Measurements from ENCODE around the gene ADD3. TPM values are rescaled to one million over a fixed set of nuclear protein-coding genes. Genes with fewer than 3 reads are reported as not detected.
"Not testable (repeated sequence)": the region's sequence is repeated elsewhere in the genome, so short reads cannot be mapped to it uniquely, and the experiment has no call there.

ADD3 gene
- total RNA-seq, 1 experiment from 2014 or later = 152 TPM

- DNase-seq (ENCODE audit: low read depth) = no peak
These were observed 98.1 kb downstream of the ADD3 start for GRCh38 chr10:110105873-110106272.

- DNase-seq (ENCODE audit: low read depth) = no peak
These were observed 99.6 kb downstream of the ADD3 start for GRCh38 chr10:110107430-110107829.

- DNase-seq (ENCODE audit: low read depth) = no peak
These were observed 100.1 kb downstream of the ADD3 start for GRCh38 chr10:110107887-110108286.

- DNase-seq (ENCODE audit: low read depth) = no peak
These were observed 101.7 kb downstream of the ADD3 start for GRCh38 chr10:110109511-110109910.

- no peak for DNase-seq (ENCODE audit: low read depth)
These were observed 102.6 kb downstream of the ADD3 start for GRCh38 chr10:110110338-110110737.

- no peak for DNase-seq (ENCODE audit: low read depth)
These were observed 106.0 kb downstream of the ADD3 start for GRCh38 chr10:110113670-110114337.

- not testable (repeated sequence) for DNase-seq (ENCODE audit: low read depth)
These were observed 106.9 kb downstream of the ADD3 start for GRCh38 chr10:110114668-110115067.

- no peak for DNase-seq (ENCODE audit: low read depth)
These were observed 108.2 kb downstream of the ADD3 start for GRCh38 chr10:110115784-110116520.

- DNase-seq (ENCODE audit: low read depth) = no peak
These were observed 111.3 kb downstream of the ADD3 start for GRCh38 chr10:110118891-110119621.

GRCh38 chr10:110123594-110123993 is 115.8 kb downstream of the ADD3 start:
- DNase-seq (ENCODE audit: low read depth) = no peak

GRCh38 chr10:110129490-110129889 is 121.7 kb downstream of the ADD3 start:
- DNase-seq (ENCODE audit: low read depth) = no peak

GRCh38 chr10:110134917-110135316 is 127.1 kb downstream of the ADD3 start:
- no peak for DNase-seq (ENCODE audit: low read depth)

GRCh38 chr10:110135836-110136235 is 128.1 kb downstream of the ADD3 start:
- not testable (repeated sequence) for DNase-seq (ENCODE audit: low read depth)

GRCh38 chr10:110137142-110137545 is 129.4 kb downstream of the ADD3 start:
- DNase-seq (ENCODE audit: low read depth) = peak; percentile 63

- peak; percentile 65 for DNase-seq (ENCODE audit: low read depth)
These were observed 130.5 kb downstream of the ADD3 start for GRCh38 chr10:110138197-110138812.

GRCh38 chr10:110141185-110141584 is 133.4 kb downstream of the ADD3 start:
- peak; percentile 16 for DNase-seq (ENCODE audit: low read depth)

- DNase-seq (ENCODE audit: low read depth) = no peak
These were observed 134.3 kb downstream of the ADD3 start for GRCh38 chr10:110141871-110142635.

- no peak for DNase-seq (ENCODE audit: low read depth)
These were observed 135.2 kb downstream of the ADD3 start for GRCh38 chr10:110142965-110143364.

GRCh38 chr10:110144507-110144906 is 136.7 kb downstream of the ADD3 start:
- DNase-seq (ENCODE audit: low read depth) = no peak

- peak; percentile 51 for DNase-seq (ENCODE audit: low read depth)
These were observed 140.2 kb downstream of the ADD3 start for GRCh38 chr10:110147961-110148360.

- DNase-seq (ENCODE audit: low read depth) = no peak
These were observed 141.5 kb downstream of the ADD3 start for GRCh38 chr10:110149259-110149658.

Measured in M059J (cell line).